HepG2 (cell line): Measurements from ENCODE around the gene PRR30. TPM values are rescaled to one million over a fixed set of nuclear protein-coding genes. Genes with fewer than 3 reads are reported as not detected.
A peak's percentile ranks its signal among the peaks of the same experiment; 100 is the strongest.

ENCODE experiments used
- BCL6 ChIP-seq: IDR thresholded peaks from 2 replicates; pipeline ENCODE4 v1.6.1; 2016; ENCODE audit warnings: missing genetic modification reagents, missing compliant biosample characterization
- CCAR2 ChIP-seq: fragments of 200-400 bp; formaldehyde crosslinking; optimal IDR thresholded peaks from 2 replicates; pipeline ENCODE3; 2018; ENCODE audit warnings: low read depth, mild to moderate bottlenecking, low read length, moderate library complexity
- GTF3A ChIP-seq: sonication (generic); formaldehyde crosslinking; conservative IDR thresholded peaks from 2 replicates; pipeline ENCODE4 v1.4.0; 2020; ENCODE audit warnings: mild to moderate bottlenecking, missing genetic modification reagents
- HNRNPL ChIP-seq: fragments of 200-400 bp; formaldehyde crosslinking; IDR thresholded peaks from 2 replicates; pipeline ENCODE4 v1.6.1; 2017; ENCODE audit warnings: mild to moderate bottlenecking, low read depth, low read length
- KDM4B ChIP-seq: sonication (generic); formaldehyde crosslinking; IDR thresholded peaks from 2 replicates; pipeline ENCODE4 v1.4.0; 2020; ENCODE audit warnings: missing genetic modification reagents
- KDM5B ChIP-seq: sonication (generic); formaldehyde crosslinking; IDR thresholded peaks from 2 replicates; pipeline ENCODE4 v1.4.0; 2020; ENCODE audit warnings: missing genetic modification reagents, mild to moderate bottlenecking, borderline replicate concordance
- KLF12 ChIP-seq: sonication (generic); formaldehyde crosslinking; IDR thresholded peaks from 2 replicates; pipeline ENCODE4 v1.4.0; 2020; ENCODE audit warnings: missing genetic modification reagents, borderline replicate concordance
- MAFF ChIP-seq: IDR thresholded peaks from 2 replicates; pipeline ENCODE4 v1.6.1; 2011; ENCODE audit warnings: low read depth, low read length, improper control_type of control experiment
- MTA3 ChIP-seq: sonication (generic); formaldehyde crosslinking; IDR thresholded peaks from 2 replicates; pipeline ENCODE4 v1.4.0; 2020; ENCODE audit warnings: missing genetic modification reagents
- NFATC3 ChIP-seq: sonication (generic); formaldehyde crosslinking; IDR thresholded peaks from 2 replicates; pipeline ENCODE4 v1.5.1; 2020; ENCODE audit warnings: mild to moderate bottlenecking, missing genetic modification reagents
- NFIC ChIP-seq: IDR thresholded peaks from 2 replicates; pipeline ENCODE4 v1.6.1; 2012; ENCODE audit warnings: mild to moderate bottlenecking, low read length, inconsistent platforms
- NONO ChIP-seq, 2 experiments: fragments of 450-650 bp in 1 of 2; sonication (generic) in 1 of 2; formaldehyde crosslinking in 1 of 2; IDR thresholded peaks in 1 of 2; conservative IDR thresholded peaks in 1 of 2; 2 replicates each; pipeline versions ENCODE4 v1.6.1 to v1.8.0; 2017 to 2022; ENCODE audit warnings: mild to moderate bottlenecking in 1 of 2, missing genetic modification reagents in 1 of 2, moderate library complexity in 1 of 2
- PAXIP1 ChIP-seq: sonication (generic); formaldehyde crosslinking; conservative IDR thresholded peaks from 2 replicates; pipeline ENCODE4 v1.4.0; 2020; ENCODE audit warnings: mild to moderate bottlenecking, missing genetic modification reagents, moderate library complexity
- PHF5A ChIP-seq: IDR thresholded peaks from one replicate; pipeline ENCODE4 v1.6.1; 2018; ENCODE audit warnings: low read depth, missing genetic modification reagents; ENCODE audit not compliant: unreplicated experiment
- POGZ ChIP-seq: sonication (generic); formaldehyde crosslinking; IDR thresholded peaks from 2 replicates; pipeline ENCODE4 v1.4.0; 2020; ENCODE audit warnings: mild to moderate bottlenecking, missing genetic modification reagents
- POLR2AphosphoS2 ChIP-seq: IDR thresholded peaks from 2 replicates; pipeline ENCODE4 v1.6.1; 2011; ENCODE audit warnings: low read depth, low read length, improper control_type of control experiment
- SNAPC5 ChIP-seq: sonication (generic); formaldehyde crosslinking; IDR thresholded peaks from 2 replicates; pipeline ENCODE4 v1.8.1; 2023; ENCODE audit warnings: mild to moderate bottlenecking, missing genetic modification reagents, borderline replicate concordance
- STAG1 ChIP-seq: sonication (generic); formaldehyde crosslinking; IDR thresholded peaks from 2 replicates; pipeline ENCODE4 v1.4.0; 2020; ENCODE audit warnings: missing genetic modification reagents
- ZBTB26 ChIP-seq: IDR thresholded peaks from 2 replicates; pipeline ENCODE4 v1.6.1; 2016; ENCODE audit warnings: missing compliant biosample characterization, missing genetic modification reagents, borderline replicate concordance
- ZBTB8A ChIP-seq: sonication (generic); formaldehyde crosslinking; IDR thresholded peaks from 2 replicates; pipeline ENCODE4 v1.4.0; 2020; ENCODE audit warnings: mild to moderate bottlenecking, low read depth, missing genetic modification reagents, borderline replicate concordance
- ZNF253 ChIP-seq: sonication (generic); formaldehyde crosslinking; IDR thresholded peaks from 2 replicates; pipeline ENCODE4 v1.8.0; 2022; ENCODE audit warnings: mild to moderate bottlenecking, missing genetic modification reagents, borderline replicate concordance
- ZNF510 ChIP-seq: sonication (generic); formaldehyde crosslinking; IDR thresholded peaks from 2 replicates; pipeline ENCODE4 v1.4.0; 2020; ENCODE audit warnings: low read depth, mild to moderate bottlenecking, missing genetic modification reagents
- ZNF552 ChIP-seq: sonication (generic); formaldehyde crosslinking; IDR thresholded peaks from 2 replicates; pipeline ENCODE4 v1.9.0; 2022; ENCODE audit warnings: missing genetic modification reagents, mild to moderate bottlenecking, borderline replicate concordance
- ZNF703 ChIP-seq: sonication (generic); formaldehyde crosslinking; IDR thresholded peaks from 2 replicates; pipeline ENCODE4 v1.5.1; 2020; ENCODE audit warnings: missing genetic modification reagents, mild to moderate bottlenecking, moderate library complexity, borderline replicate concordance
- ZNF737 ChIP-seq: sonication (generic); formaldehyde crosslinking; IDR thresholded peaks from 2 replicates; pipeline ENCODE4 v1.5.0; 2020; ENCODE audit warnings: missing genetic modification reagents, mild to moderate bottlenecking, borderline replicate concordance
- ZNF777 ChIP-seq: sonication (generic); formaldehyde crosslinking; IDR thresholded peaks from 2 replicates; pipeline ENCODE4 v1.4.0; 2020; ENCODE audit warnings: missing genetic modification reagents
- polyA plus RNA-seq, 8 experiments: library from polyadenylated mRNA; depleted of rRNA in 3 of 8; stranded (reverse) in 7 of 8; unstranded in 1 of 8; fragments of >200 nt; fragmentation: Illumina TruSeq in 4 of 8; extraction: Trizol in 4 of 8; gene quantifications; 2 replicates each; pipeline versions ENCODE4 v1.2.1 to v1.2.3, GENCODE V29; 2011 to 2016; ENCODE audit warnings: low read depth in 4 of 8, missing spikeins in 1 of 8, mixed read lengths in 1 of 8; ENCODE audit not compliant: insufficient read depth in 1 of 8
- total RNA-seq, 5 experiments: library from RNA; depleted of rRNA; stranded (reverse); fragments of >200 nt; fragmentation: Illumina TruSeq; extraction: Trizol; gene quantifications; 2 replicates each; pipeline ENCODE4 v1.2.3, GENCODE V29; 2016; ENCODE audit warnings: low read depth in 1 of 5

PRR30 gene
- total and polyA plus RNA-seq, 2 of the 13 experiments (the other 11 are each of a cell fraction or from before 2014, with no cell fraction given), result not detected

- no peak for TF ChIP-seq PHF5A
- TF ChIP-seq POGZ (CRISPR knock-in tag), result peak; percentile 83
- no peak for TF ChIP-seq ZNF510 (CRISPR knock-in tag)
- TF ChIP-seq ZNF253 (CRISPR knock-in tag), result no peak
- no peak for TF ChIP-seq ZNF703 (CRISPR knock-in tag)
- TF ChIP-seq GTF3A, result no peak
- peak; percentile 15; the same call in 1 of the 2 replicates for TF ChIP-seq ZBTB26 (CRISPR knock-in tag)
- TF ChIP-seq PAXIP1, result no peak; the same call in 1 of the 2 replicates
- TF ChIP-seq KDM4B (CRISPR knock-in tag), result no peak
- no peak for TF ChIP-seq NFIC
- TF ChIP-seq SNAPC5 (CRISPR knock-in tag), result no peak
- no peak for TF ChIP-seq ZNF777 (CRISPR knock-in tag)
- TF ChIP-seq POLR2AphosphoS2, result no peak
- TF ChIP-seq KDM5B (CRISPR knock-in tag), result peak; percentile 97
- no peak for TF ChIP-seq CCAR2
- no peak for TF ChIP-seq HNRNPL
- no peak for TF ChIP-seq NONO (IDR thresholded peaks at IDR 0.05)
- peak; percentile 57; the same call in 1 of the 2 replicates for TF ChIP-seq NONO (CRISPR knock-in tag; conservative IDR thresholded peaks at IDR 0.05)
- no peak for TF ChIP-seq BCL6 (CRISPR knock-in tag)
- no peak for TF ChIP-seq ZNF737 (CRISPR knock-in tag)
- no peak; the same call in 1 of the 2 replicates for TF ChIP-seq KLF12 (CRISPR knock-in tag)
- TF ChIP-seq STAG1 (CRISPR knock-in tag), result peak; percentile 37
- peak; percentile 69; the same call in 1 of the 2 replicates for TF ChIP-seq ZNF552 (CRISPR knock-in tag)
- TF ChIP-seq MTA3 (CRISPR knock-in tag), result no peak
- no peak for TF ChIP-seq ZBTB8A (CRISPR knock-in tag)
- no peak for TF ChIP-seq MAFF
- no peak for TF ChIP-seq NFATC3 (CRISPR knock-in tag)
Measured at GRCh38 chr2:27133905-27134780, 5.1 kb downstream of the PRR30 start, which contains the start of gene PREB (continued).
